Activated naive CD4-positive, alpha-beta T cell treated with anti-CD3 and anti-CD28 coated beads, Interleukin-2, amount 50 U/mL, for 16 hours (primary cell): ENCODE measurements around the gene TBC1D22A.

Source experiments
- DNase-seq: peaks from one replicate; pipeline ENCODE4 v3.0.0-alpha.2; 2020

Gene TBC1D22A

GRCh38 chr22:47053013-47053725, 290.7 kb downstream of the TBC1D22A start:
- no peak for DNase-seq

GRCh38 chr22:47053726-47054141, 291.3 kb downstream of the TBC1D22A start:
- DNase-seq = no peak

GRCh38 chr22:47054231-47055072, 292.0 kb downstream of the TBC1D22A start:
- no peak for DNase-seq

GRCh38 chr22:47055073-47055355, 292.6 kb downstream of the TBC1D22A start:
- DNase-seq = no peak

- no peak for DNase-seq
Measured at GRCh38 chr22:47055461-47055860, 293.0 kb downstream of the TBC1D22A start.

GRCh38 chr22:47055921-47056320, 293.5 kb downstream of the TBC1D22A start:
- no peak for DNase-seq

- DNase-seq = no peak
Measured at GRCh38 chr22:47056361-47056760, 293.9 kb downstream of the TBC1D22A start.

- no peak for DNase-seq
Measured at GRCh38 chr22:47056776-47057470, 294.5 kb downstream of the TBC1D22A start.

GRCh38 chr22:47057916-47058585, 295.6 kb downstream of the TBC1D22A start:
- DNase-seq = no peak

GRCh38 chr22:47059076-47059475, 296.6 kb downstream of the TBC1D22A start:
- DNase-seq = no peak

GRCh38 chr22:47059701-47060161, 297.3 kb downstream of the TBC1D22A start:
- DNase-seq = no peak

- DNase-seq = no peak
Measured at GRCh38 chr22:47060718-47061117, 298.3 kb downstream of the TBC1D22A start.

- DNase-seq = no peak
Measured at GRCh38 chr22:47061226-47061625, 298.8 kb downstream of the TBC1D22A start.

- no peak for DNase-seq
Measured at GRCh38 chr22:47062126-47062525, 299.7 kb downstream of the TBC1D22A start.

- DNase-seq = no peak
Measured at GRCh38 chr22:47063071-47063509, 300.6 kb downstream of the TBC1D22A start.

- no peak for DNase-seq
Measured at GRCh38 chr22:47063606-47064005, 301.2 kb downstream of the TBC1D22A start.

- no peak for DNase-seq
Measured at GRCh38 chr22:47064016-47064415, 301.6 kb downstream of the TBC1D22A start.

GRCh38 chr22:47064416-47064815, 302.0 kb downstream of the TBC1D22A start:
- DNase-seq = no peak

- DNase-seq = no peak
Measured at GRCh38 chr22:47065756-47066615, 303.5 kb downstream of the TBC1D22A start.

GRCh38 chr22:47066616-47066905, 304.1 kb downstream of the TBC1D22A start:
- DNase-seq = no peak

- no peak for DNase-seq
Measured at GRCh38 chr22:47067321-47067890, 305.0 kb downstream of the TBC1D22A start.
